ENCODE measurements around the gene MAGEA9B.

GRCh38 chrX:149568701-149569296, 18.5 kb downstream of the MAGEA9B start:
- TF ChIP-seq POLR2AphosphoS5 (IDR thresholded peaks at IDR 0.05; ENCODE audit: low read depth, low read length) (no peak), TAF1 (IDR thresholded peaks at IDR 0.05; ENCODE audit: borderline replicate concordance, insufficient read depth, low read length) (no peak), REST (IDR thresholded peaks at IDR 0.05; ENCODE audit: insufficient read depth in 1 of 2, low read depth in 2 of 2, low read length in 2 of 2) (no peak), SIN3A (IDR thresholded peaks at IDR 0.05; ENCODE audit: borderline replicate concordance, insufficient read depth, low read length) (no peak)
